Astrocyte (in vitro differentiated cells and primary cell): Measurements from ENCODE around the gene CEP83. TPM values are rescaled to one million over a fixed set of nuclear protein-coding genes. Genes with fewer than 3 reads are reported as not detected.

Experiments
- DNase-seq: peaks from one replicate; pipeline ENCODE4 v3.0.0-alpha.2; 2010; ENCODE audit warnings: low read depth
- FAIRE-seq: peaks from 2 replicates; lab custom pipeline; 2011; peaks lifted over from hg19 to GRCh38; lab: Jason Lieb, UNC
- H2AFZ ChIP-seq: 2 replicates; pipeline ENCODE4 v1.6.0; 2012; ENCODE audit warnings: low read depth, low read length, inconsistent platforms
- H3K27ac ChIP-seq: 2 replicates; pipeline ENCODE4 v1.5.1; 2011; ENCODE audit warnings: low read depth, low read length, inconsistent platforms
- H3K27me3 ChIP-seq: 2 replicates; pipeline ENCODE4 v1.6.0; 2011; ENCODE audit warnings: low read length, inconsistent platforms; ENCODE audit not compliant: insufficient read depth
- H3K36me3 ChIP-seq: 2 replicates; pipeline ENCODE4 v1.5.1; 2011; ENCODE audit warnings: low read length, inconsistent platforms; ENCODE audit not compliant: insufficient read depth
- H3K4me1 ChIP-seq: 2 replicates; pipeline ENCODE4 v1.5.1; 2011; ENCODE audit warnings: low read length, inconsistent platforms; ENCODE audit not compliant: insufficient read depth
- H3K4me2 ChIP-seq: 2 replicates; pipeline ENCODE4 v1.6.0; 2012; ENCODE audit warnings: low read length, inconsistent platforms
- H3K4me3 ChIP-seq: 2 replicates; pipeline ENCODE4 v1.5.1; 2011; ENCODE audit warnings: low read depth, mild to moderate bottlenecking, low read length, inconsistent platforms; ENCODE audit not compliant: insufficient read depth
- H3K79me2 ChIP-seq: 2 replicates; pipeline ENCODE4 v1.6.0; 2012; ENCODE audit warnings: mild to moderate bottlenecking, low read length, inconsistent platforms; ENCODE audit not compliant: insufficient read depth
- H3K9ac ChIP-seq: 2 replicates; pipeline ENCODE4 v1.6.0; 2012; ENCODE audit warnings: mild to moderate bottlenecking, low read length, inconsistent platforms
- H3K9me3 ChIP-seq: 2 replicates; pipeline ENCODE4 v1.5.1; 2012; ENCODE audit warnings: low read depth, mild to moderate bottlenecking, low read length, inconsistent platforms; ENCODE audit not compliant: insufficient read depth
- H4K20me1 ChIP-seq: 2 replicates; pipeline ENCODE4 v1.6.0; 2012; ENCODE audit warnings: low read length, inconsistent platforms; ENCODE audit not compliant: insufficient read depth
- H3K27ac Mint-ChIP-seq: one replicate; pipeline ENCODE4 v1.8.0; 2021; ENCODE audit warnings: mild to moderate bottlenecking, mixed read lengths; ENCODE audit not compliant: unreplicated experiment
- H3K27me3 Mint-ChIP-seq: one replicate; pipeline ENCODE4 v1.8.0; 2021; ENCODE audit warnings: low read depth, mixed read lengths; ENCODE audit not compliant: unreplicated experiment
- H3K36me3 Mint-ChIP-seq: one replicate; pipeline ENCODE4 v1.8.0; 2021; ENCODE audit warnings: low read depth, mixed read lengths; ENCODE audit not compliant: unreplicated experiment
- H3K4me1 Mint-ChIP-seq: one replicate; pipeline ENCODE4 v1.8.0; 2021; ENCODE audit warnings: low read depth, mixed read lengths; ENCODE audit not compliant: unreplicated experiment
- H3K4me3 Mint-ChIP-seq: one replicate; pipeline ENCODE4 v1.8.0; 2021; ENCODE audit warnings: mild to moderate bottlenecking, moderate library complexity, mixed read lengths; ENCODE audit not compliant: unreplicated experiment
- H3K9me3 Mint-ChIP-seq: one replicate; pipeline ENCODE4 v1.8.0; 2021; ENCODE audit warnings: mild to moderate bottlenecking, mixed read lengths; ENCODE audit not compliant: unreplicated experiment
- CTCF ChIP-seq: IDR thresholded peaks from 2 replicates; pipeline ENCODE4 v1.5.1; 2011; ENCODE audit warnings: low read depth, mild to moderate bottlenecking, inconsistent platforms, low read length, moderate library complexity; ENCODE audit not compliant: insufficient read depth
- EZH2 ChIP-seq: IDR thresholded peaks from 2 replicates; pipeline ENCODE4 v1.6.1; 2012; ENCODE audit warnings: mild to moderate bottlenecking, low read length, inconsistent platforms; ENCODE audit not compliant: insufficient read depth
- total RNA-seq: library from RNA; stranded (reverse); gene quantifications from 2 replicates; pipeline ENCODE4 v1.2.1, GENCODE V29; 2021

CEP83 gene
- total RNA-seq, 1 donor from 2014 or later, result 12.4 TPM

- Histone ChIP-seq H2AFZ (no peak overlapping the region), H3K9me3 (no peaks in the 10 kb centered on the region), H3K36me3 (no peaks in the 10 kb centered on the region), H3K79me2 (no peaks in the 10 kb centered on the region), H3K4me2 (no peak overlapping the region), H3K9ac (no peak overlapping the region), H3K27me3 (no peaks in the 10 kb centered on the region), H3K4me3 (no peak overlapping the region), H3K27ac (no peak overlapping the region), H3K4me1 (peaks cover under 1% of the 10 kb centered on the region), H4K20me1 (no peaks in the 10 kb centered on the region)
- peaks cover 4% of the 10 kb centered on the region for H3K36me3 Mint-ChIP-seq
- peaks cover 5% of the 10 kb centered on the region for H3K4me1 Mint-ChIP-seq
- no peak overlapping the region for H3K27ac Mint-ChIP-seq
- TF ChIP-seq EZH2 (no peak), CTCF (no peak)
- FAIRE-seq, result no peak
- no peak overlapping the region for H3K4me3 Mint-ChIP-seq
- no peak for DNase-seq
- peaks cover 9% of the 10 kb centered on the region for H3K27me3 Mint-ChIP-seq
- H3K9me3 Mint-ChIP-seq, result peaks cover 3% of the 10 kb centered on the region
Observed at GRCh38 chr12:94284046-94284445, 175.6 kb downstream of the CEP83 start.

GRCh38 chr12:94282675-94283074, 177.0 kb downstream of the CEP83 start:
- Histone ChIP-seq H3K4me2 (no peak overlapping the region), H3K9me3 (no peaks in the 10 kb centered on the region), H3K27me3 (no peaks in the 10 kb centered on the region), H4K20me1 (no peaks in the 10 kb centered on the region), H3K79me2 (no peaks in the 10 kb centered on the region), H3K4me3 (no peak overlapping the region), H2AFZ (no peak overlapping the region), H3K36me3 (no peaks in the 10 kb centered on the region), H3K4me1 (no peaks in the 10 kb centered on the region), H3K9ac (no peak overlapping the region), H3K27ac (no peak overlapping the region)
- no peak for FAIRE-seq
- no peak for TF ChIP-seq CTCF
- no peak for TF ChIP-seq EZH2
- H3K27ac Mint-ChIP-seq, result no peak overlapping the region
- peaks cover 4% of the 10 kb centered on the region for H3K4me1 Mint-ChIP-seq
- no peak overlapping the region for H3K4me3 Mint-ChIP-seq
- H3K27me3 Mint-ChIP-seq, result peaks cover 9% of the 10 kb centered on the region
- no peak for DNase-seq
- peaks cover 3% of the 10 kb centered on the region for H3K9me3 Mint-ChIP-seq
- H3K36me3 Mint-ChIP-seq, result peaks cover 4% of the 10 kb centered on the region

GRCh38 chr12:94280063-94280462, 179.6 kb downstream of the CEP83 start:
- Mint-ChIP-seq H3K36me3 (peaks cover 4% of the 10 kb centered on the region), H3K4me1 (peaks cover 4% of the 10 kb centered on the region)

More at GRCh38 chr12:94280063-94280462, 179.6 kb downstream of the CEP83 start:
- peaks cover 3% of the 10 kb centered on the region for H3K9me3 Mint-ChIP-seq
- TF ChIP-seq CTCF (no peak), EZH2 (no peak)
- no peak overlapping the region for H3K4me2 ChIP-seq
- no peaks in the 10 kb centered on the region for H3K4me1 ChIP-seq
- FAIRE-seq (no peak), DNase-seq (no peak)
- H3K79me2 ChIP-seq, result no peaks in the 10 kb centered on the region
- H2AFZ ChIP-seq, result no peak overlapping the region
- H3K27me3 ChIP-seq, result no peaks in the 10 kb centered on the region
- H3K4me3 Mint-ChIP-seq, result no peak overlapping the region
- no peak overlapping the region for H3K9ac ChIP-seq
- no peak overlapping the region for H3K27ac Mint-ChIP-seq
- no peak overlapping the region for H3K4me3 ChIP-seq
- no peaks in the 10 kb centered on the region for H3K36me3 ChIP-seq
- H3K27me3 Mint-ChIP-seq, result peaks cover 8% of the 10 kb centered on the region
- no peaks in the 10 kb centered on the region for H3K9me3 ChIP-seq
- H4K20me1 ChIP-seq, result no peaks in the 10 kb centered on the region
- no peak overlapping the region for H3K27ac ChIP-seq
